ENCODE data around the gene TBC1D9. TPM values are rescaled to one million over a fixed set of nuclear protein-coding genes. Genes with fewer than 3 reads are reported as not detected.
A peak's percentile ranks its signal among the peaks of the same experiment; 100 is the strongest.

The TBC1D9 gene
- total and polyA plus RNA-seq, 2 of the 13 experiments (the other 11 are each of a cell fraction or from before 2014, with no cell fraction given): 11.9 to 12.2 TPM

DNA sequence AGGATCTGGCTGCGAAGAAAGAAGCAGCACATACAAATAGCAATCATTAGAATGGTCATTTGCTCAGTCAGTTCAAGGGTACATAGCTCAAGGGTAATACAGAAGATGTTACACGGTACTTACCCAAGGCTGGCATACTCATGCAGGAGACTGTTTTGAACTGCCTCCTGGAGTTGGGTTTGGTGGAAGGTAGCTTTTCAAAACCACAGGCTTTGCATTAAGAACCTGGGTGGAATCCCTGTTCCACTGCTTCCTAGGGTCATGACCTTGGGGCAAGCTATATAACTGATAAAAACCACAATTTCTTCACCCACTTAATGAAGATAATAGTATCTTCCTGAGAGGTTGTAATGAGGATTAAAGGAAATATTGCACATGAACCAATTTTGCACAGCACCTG lies 36.5 kb downstream of the TBC1D9 start:
- no peaks in the 10 kb centered on the region for H4K20me1 ChIP-seq (ENCODE audit: insufficient read depth, low read length)
- no peak overlapping the region for H3K4me3 ChIP-seq (replicated peaks in 1 of 3; ENCODE audit: insufficient read depth in 1 of 3, low read depth in 2 of 3, low read length in 3 of 3)
- ATAC-seq (peak; percentile 24; the same call in 1 of the 3 replicates), FAIRE-seq (no peak), DNase-seq (ENCODE audit: low spot score) (no peak)
- H3K79me2 ChIP-seq (ENCODE audit: insufficient read depth, low read length): peaks cover 41% of the 10 kb centered on the region
- intact Hi-C loops (cut with micrococcal nuclease; ENCODE audit: unreplicated experiment) (no loop called here), in situ Hi-C loops (cut with HindIII; ENCODE audit: extremely low pct_ligation_motif_present, low pct_unique_long_range_greater_than_20kb) (no loop called here)
- no TSS peak for BruUV-seq (replicated peaks)
- no peaks in the 10 kb centered on the region for H3K27me3 ChIP-seq (ENCODE audit: control insufficient read depth in 1 of 2, insufficient read depth in 2 of 2, low read length in 2 of 2)
- 91% methylated on average over 2 of the region's 2 CpGs for WGBS (ENCODE audit: low lambda C conversion rate)
- H3K4me2 ChIP-seq (ENCODE audit: low read depth, low read length): no peak overlapping the region
- no peaks in the 10 kb centered on the region for H3K9me3 ChIP-seq (ENCODE audit: low read length)
- H3K27ac ChIP-seq (ENCODE audit: extremely low read length, insufficient read depth, low read length): peak overlapping the region; percentile 10
- no peaks in the 10 kb centered on the region for H3K36me3 ChIP-seq (replicated peaks in 1 of 2; ENCODE audit: control insufficient read depth in 1 of 2, insufficient read depth in 2 of 2, low read length in 2 of 2)
- H3K4me1 ChIP-seq (ENCODE audit: insufficient read depth, low read length): peaks cover 54% of the 10 kb centered on the region
- H3K9ac ChIP-seq (ENCODE audit: insufficient read depth, low read depth, low read length): no peak overlapping the region
- ChIA-PET POLR2A (no interaction called here), CTCF (ENCODE audit: low intra/inter-chr PET ratio, low total read pairs) (no interaction called here)
- no peak overlapping the region for H2AFZ ChIP-seq (ENCODE audit: low read length)
- TF ChIP-seq FOXO1 (CRISPR knock-in tag; IDR thresholded peaks at IDR 0.05) (no peak), STAG1 (CRISPR knock-in tag; IDR thresholded peaks at IDR 0.05) (no peak), ZNF777 (CRISPR knock-in tag; IDR thresholded peaks at IDR 0.05) (no peak), MBD4 (IDR thresholded peaks at IDR 0.05; ENCODE audit: borderline replicate concordance, low read length) (no peak), POLR2A (IDR thresholded peaks at IDR 0.05; ENCODE audit: insufficient read depth in 1 of 2, low read depth in 2 of 2, low read length in 2 of 2) (no peak), SMAD1 (CRISPR knock-in tag; IDR thresholded peaks at IDR 0.05; ENCODE audit: borderline replicate concordance, low read depth) (no peak), ZNF772 (CRISPR knock-in tag; IDR thresholded peaks at IDR 0.05) (no peak), ATF7 (IDR thresholded peaks at IDR 0.05) (no peak), ATF7 (CRISPR knock-in tag; IDR thresholded peaks at IDR 0.05) (no peak)
- TF ChIP-seq, protein P1, sequence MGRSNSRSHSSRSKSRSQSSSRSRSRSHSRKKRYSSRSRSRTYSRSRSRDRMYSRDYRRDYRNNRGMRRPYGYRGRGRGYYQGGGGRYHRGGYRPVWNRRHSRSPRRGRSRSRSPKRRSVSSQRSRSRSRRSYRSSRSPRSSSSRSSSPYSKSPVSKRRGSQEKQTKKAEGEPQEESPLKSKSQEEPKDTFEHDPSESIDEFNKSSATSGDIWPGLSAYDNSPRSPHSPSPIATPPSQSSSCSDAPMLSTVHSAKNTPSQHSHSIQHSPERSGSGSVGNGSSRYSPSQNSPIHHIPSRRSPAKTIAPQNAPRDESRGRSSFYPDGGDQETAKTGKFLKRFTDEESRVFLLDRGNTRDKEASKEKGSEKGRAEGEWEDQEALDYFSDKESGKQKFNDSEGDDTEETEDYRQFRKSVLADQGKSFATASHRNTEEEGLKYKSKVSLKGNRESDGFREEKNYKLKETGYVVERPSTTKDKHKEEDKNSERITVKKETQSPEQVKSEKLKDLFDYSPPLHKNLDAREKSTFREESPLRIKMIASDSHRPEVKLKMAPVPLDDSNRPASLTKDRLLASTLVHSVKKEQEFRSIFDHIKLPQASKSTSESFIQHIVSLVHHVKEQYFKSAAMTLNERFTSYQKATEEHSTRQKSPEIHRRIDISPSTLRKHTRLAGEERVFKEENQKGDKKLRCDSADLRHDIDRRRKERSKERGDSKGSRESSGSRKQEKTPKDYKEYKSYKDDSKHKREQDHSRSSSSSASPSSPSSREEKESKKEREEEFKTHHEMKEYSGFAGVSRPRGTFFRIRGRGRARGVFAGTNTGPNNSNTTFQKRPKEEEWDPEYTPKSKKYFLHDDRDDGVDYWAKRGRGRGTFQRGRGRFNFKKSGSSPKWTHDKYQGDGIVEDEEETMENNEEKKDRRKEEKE (IDR thresholded peaks at IDR 0.05): no peak
- TF ChIP-seq, protein P2, sequence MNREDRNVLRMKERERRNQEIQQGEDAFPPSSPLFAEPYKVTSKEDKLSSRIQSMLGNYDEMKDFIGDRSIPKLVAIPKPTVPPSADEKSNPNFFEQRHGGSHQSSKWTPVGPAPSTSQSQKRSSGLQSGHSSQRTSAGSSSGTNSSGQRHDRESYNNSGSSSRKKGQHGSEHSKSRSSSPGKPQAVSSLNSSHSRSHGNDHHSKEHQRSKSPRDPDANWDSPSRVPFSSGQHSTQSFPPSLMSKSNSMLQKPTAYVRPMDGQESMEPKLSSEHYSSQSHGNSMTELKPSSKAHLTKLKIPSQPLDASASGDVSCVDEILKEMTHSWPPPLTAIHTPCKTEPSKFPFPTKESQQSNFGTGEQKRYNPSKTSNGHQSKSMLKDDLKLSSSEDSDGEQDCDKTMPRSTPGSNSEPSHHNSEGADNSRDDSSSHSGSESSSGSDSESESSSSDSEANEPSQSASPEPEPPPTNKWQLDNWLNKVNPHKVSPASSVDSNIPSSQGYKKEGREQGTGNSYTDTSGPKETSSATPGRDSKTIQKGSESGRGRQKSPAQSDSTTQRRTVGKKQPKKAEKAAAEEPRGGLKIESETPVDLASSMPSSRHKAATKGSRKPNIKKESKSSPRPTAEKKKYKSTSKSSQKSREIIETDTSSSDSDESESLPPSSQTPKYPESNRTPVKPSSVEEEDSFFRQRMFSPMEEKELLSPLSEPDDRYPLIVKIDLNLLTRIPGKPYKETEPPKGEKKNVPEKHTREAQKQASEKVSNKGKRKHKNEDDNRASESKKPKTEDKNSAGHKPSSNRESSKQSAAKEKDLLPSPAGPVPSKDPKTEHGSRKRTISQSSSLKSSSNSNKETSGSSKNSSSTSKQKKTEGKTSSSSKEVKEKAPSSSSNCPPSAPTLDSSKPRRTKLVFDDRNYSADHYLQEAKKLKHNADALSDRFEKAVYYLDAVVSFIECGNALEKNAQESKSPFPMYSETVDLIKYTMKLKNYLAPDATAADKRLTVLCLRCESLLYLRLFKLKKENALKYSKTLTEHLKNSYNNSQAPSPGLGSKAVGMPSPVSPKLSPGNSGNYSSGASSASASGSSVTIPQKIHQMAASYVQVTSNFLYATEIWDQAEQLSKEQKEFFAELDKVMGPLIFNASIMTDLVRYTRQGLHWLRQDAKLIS (CRISPR knock-in tag; IDR thresholded peaks at IDR 0.05): no peak
- TF ChIP-seq, protein P3, sequence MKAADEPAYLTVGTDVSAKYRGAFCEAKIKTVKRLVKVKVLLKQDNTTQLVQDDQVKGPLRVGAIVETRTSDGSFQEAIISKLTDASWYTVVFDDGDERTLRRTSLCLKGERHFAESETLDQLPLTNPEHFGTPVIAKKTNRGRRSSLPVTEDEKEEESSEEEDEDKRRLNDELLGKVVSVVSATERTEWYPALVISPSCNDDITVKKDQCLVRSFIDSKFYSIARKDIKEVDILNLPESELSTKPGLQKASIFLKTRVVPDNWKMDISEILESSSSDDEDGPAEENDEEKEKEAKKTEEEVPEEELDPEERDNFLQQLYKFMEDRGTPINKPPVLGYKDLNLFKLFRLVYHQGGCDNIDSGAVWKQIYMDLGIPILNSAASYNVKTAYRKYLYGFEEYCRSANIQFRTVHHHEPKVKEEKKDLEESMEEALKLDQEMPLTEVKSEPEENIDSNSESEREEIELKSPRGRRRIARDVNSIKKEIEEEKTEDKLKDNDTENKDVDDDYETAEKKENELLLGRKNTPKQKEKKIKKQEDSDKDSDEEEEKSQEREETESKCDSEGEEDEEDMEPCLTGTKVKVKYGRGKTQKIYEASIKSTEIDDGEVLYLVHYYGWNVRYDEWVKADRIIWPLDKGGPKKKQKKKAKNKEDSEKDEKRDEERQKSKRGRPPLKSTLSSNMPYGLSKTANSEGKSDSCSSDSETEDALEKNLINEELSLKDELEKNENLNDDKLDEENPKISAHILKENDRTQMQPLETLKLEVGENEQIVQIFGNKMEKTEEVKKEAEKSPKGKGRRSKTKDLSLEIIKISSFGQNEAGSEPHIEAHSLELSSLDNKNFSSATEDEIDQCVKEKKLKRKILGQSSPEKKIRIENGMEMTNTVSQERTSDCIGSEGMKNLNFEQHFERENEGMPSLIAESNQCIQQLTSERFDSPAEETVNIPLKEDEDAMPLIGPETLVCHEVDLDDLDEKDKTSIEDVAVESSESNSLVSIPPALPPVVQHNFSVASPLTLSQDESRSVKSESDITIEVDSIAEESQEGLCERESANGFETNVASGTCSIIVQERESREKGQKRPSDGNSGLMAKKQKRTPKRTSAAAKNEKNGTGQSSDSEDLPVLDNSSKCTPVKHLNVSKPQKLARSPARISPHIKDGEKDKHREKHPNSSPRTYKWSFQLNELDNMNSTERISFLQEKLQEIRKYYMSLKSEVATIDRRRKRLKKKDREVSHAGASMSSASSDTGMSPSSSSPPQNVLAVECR (CRISPR knock-in tag; IDR thresholded peaks at IDR 0.05; ENCODE audit: borderline replicate concordance): no peak
- TF ChIP-seq, protein P4, sequence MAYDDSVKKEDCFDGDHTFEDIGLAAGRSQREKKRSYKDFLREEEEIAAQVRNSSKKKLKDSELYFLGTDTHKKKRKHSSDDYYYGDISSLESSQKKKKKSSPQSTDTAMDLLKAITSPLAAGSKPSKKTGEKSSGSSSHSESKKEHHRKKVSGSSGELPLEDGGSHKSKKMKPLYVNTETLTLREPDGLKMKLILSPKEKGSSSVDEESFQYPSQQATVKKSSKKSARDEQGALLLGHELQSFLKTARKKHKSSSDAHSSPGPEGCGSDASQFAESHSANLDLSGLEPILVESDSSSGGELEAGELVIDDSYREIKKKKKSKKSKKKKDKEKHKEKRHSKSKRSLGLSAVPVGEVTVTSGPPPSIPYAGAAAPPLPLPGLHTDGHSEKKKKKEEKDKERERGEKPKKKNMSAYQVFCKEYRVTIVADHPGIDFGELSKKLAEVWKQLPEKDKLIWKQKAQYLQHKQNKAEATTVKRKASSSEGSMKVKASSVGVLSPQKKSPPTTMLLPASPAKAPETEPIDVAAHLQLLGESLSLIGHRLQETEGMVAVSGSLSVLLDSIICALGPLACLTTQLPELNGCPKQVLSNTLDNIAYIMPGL (CRISPR knock-in tag; IDR thresholded peaks at IDR 0.05; ENCODE audit: borderline replicate concordance in 1 of 2, low read depth in 1 of 2): no peak

Data from HepG2 (cell line).